Testis (tissue), 2 donors: ENCODE results near the gene NNMT.

Source experiments
- POLR2A ChIP-seq: fragments of 450-650 bp; IDR thresholded peaks from one replicate; pipeline ENCODE4 v1.6.1; 2017; ENCODE audit warnings: antibody characterized with exemption, mild to moderate bottlenecking, moderate library complexity
- TF ChIP-seq, protein P1 (sequence below), 3 experiments: fragments of 450-650 bp in 2 of 3; fragments of 200-600 bp in 1 of 3; sonication (generic) in 1 of 3; IDR thresholded peaks; one replicate each; pipeline ENCODE4 v1.5.1; 2016 to 2019; ENCODE audit warnings: antibody characterized with exemption in 3 of 3, mild to moderate bottlenecking in 2 of 3, moderate library complexity in 1 of 3

DNA sequence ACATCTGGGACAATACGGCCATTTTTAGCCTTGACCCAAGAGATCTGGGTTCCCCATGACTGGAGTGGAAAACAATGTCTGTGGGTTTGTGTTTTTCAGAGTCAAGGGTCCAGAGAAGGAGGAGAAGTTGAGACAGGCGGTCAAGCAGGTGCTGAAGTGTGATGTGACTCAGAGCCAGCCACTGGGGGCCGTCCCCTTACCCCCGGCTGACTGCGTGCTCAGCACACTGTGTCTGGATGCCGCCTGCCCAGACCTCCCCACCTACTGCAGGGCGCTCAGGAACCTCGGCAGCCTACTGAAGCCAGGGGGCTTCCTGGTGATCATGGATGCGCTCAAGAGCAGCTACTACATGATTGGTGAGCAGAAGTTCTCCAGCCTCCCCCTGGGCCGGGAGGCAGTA, 15.7 kb downstream of the NNMT start:
- TF ChIP-seq, protein P1, sequence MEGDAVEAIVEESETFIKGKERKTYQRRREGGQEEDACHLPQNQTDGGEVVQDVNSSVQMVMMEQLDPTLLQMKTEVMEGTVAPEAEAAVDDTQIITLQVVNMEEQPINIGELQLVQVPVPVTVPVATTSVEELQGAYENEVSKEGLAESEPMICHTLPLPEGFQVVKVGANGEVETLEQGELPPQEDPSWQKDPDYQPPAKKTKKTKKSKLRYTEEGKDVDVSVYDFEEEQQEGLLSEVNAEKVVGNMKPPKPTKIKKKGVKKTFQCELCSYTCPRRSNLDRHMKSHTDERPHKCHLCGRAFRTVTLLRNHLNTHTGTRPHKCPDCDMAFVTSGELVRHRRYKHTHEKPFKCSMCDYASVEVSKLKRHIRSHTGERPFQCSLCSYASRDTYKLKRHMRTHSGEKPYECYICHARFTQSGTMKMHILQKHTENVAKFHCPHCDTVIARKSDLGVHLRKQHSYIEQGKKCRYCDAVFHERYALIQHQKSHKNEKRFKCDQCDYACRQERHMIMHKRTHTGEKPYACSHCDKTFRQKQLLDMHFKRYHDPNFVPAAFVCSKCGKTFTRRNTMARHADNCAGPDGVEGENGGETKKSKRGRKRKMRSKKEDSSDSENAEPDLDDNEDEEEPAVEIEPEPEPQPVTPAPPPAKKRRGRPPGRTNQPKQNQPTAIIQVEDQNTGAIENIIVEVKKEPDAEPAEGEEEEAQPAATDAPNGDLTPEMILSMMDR (IDR thresholded peaks at IDR 0.05), result no peak
- TF ChIP-seq POLR2A, result no peak
